Measurements from ENCODE around the gene TBXAS1. TPM values are rescaled to one million over a fixed set of nuclear protein-coding genes. Genes with fewer than 3 reads are reported as not detected.

Gene TBXAS1
- total and polyA plus RNA-seq, 2 experiments from 2014 or later, result 1.3 TPM; not detected in 1

DNA sequence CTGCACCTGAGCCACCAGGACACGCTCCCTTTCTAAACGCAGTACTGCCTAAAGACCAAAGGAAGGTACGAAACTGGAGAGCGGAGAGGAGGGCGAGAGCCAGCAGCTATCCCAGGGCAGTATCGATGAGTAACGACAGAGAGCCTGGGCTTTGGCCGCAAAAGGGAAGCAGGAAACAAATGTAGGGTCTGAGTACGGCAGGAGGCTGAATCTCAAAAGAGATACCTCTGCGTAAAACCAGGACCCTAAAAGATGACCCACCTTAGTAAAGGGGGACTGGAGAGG lies 213.3 kb downstream of the TBXAS1 start:
- Histone ChIP-seq H3K4me2 (no peak overlapping the region), H3F3A (replicated peaks; ENCODE audit: low read depth) (no peaks in the 10 kb centered on the region), H3K9me2 (ENCODE audit: insufficient read depth) (no peaks in the 10 kb centered on the region), H3K27ac (ENCODE audit: low read depth) (no peak overlapping the region), H4K20me1 (replicated peaks; ENCODE audit: insufficient read depth) (no peaks in the 10 kb centered on the region), H3K4me3 (no peak overlapping the region), H3K27me3 (ENCODE audit: insufficient read depth) (no peaks in the 10 kb centered on the region), H3K4me1 (ENCODE audit: insufficient read depth) (no peaks in the 10 kb centered on the region), H3K79me2 (replicated peaks; ENCODE audit: insufficient read depth) (no peaks in the 10 kb centered on the region), H3K36me3 (ENCODE audit: insufficient read depth) (no peaks in the 10 kb centered on the region), H2AFZ (no peak overlapping the region)
- H3K9me3 Mint-ChIP-seq, result no peaks in the 10 kb centered on the region
- DNase-seq (ENCODE audit: low spot score) (no peak), ATAC-seq (no peak)
- H3K27me3 Mint-ChIP-seq (ENCODE audit: insufficient read depth, low read depth, poor library complexity), result no peaks in the 10 kb centered on the region
- H3K27ac Mint-ChIP-seq, result no peak overlapping the region
- H3K4me3 Mint-ChIP-seq, result no peak overlapping the region
- H3K36me3 Mint-ChIP-seq (ENCODE audit: low read depth), result peaks cover 11% of the 10 kb centered on the region; the same call in 2 of the 3 replicates
- TF ChIP-seq, protein P1, sequence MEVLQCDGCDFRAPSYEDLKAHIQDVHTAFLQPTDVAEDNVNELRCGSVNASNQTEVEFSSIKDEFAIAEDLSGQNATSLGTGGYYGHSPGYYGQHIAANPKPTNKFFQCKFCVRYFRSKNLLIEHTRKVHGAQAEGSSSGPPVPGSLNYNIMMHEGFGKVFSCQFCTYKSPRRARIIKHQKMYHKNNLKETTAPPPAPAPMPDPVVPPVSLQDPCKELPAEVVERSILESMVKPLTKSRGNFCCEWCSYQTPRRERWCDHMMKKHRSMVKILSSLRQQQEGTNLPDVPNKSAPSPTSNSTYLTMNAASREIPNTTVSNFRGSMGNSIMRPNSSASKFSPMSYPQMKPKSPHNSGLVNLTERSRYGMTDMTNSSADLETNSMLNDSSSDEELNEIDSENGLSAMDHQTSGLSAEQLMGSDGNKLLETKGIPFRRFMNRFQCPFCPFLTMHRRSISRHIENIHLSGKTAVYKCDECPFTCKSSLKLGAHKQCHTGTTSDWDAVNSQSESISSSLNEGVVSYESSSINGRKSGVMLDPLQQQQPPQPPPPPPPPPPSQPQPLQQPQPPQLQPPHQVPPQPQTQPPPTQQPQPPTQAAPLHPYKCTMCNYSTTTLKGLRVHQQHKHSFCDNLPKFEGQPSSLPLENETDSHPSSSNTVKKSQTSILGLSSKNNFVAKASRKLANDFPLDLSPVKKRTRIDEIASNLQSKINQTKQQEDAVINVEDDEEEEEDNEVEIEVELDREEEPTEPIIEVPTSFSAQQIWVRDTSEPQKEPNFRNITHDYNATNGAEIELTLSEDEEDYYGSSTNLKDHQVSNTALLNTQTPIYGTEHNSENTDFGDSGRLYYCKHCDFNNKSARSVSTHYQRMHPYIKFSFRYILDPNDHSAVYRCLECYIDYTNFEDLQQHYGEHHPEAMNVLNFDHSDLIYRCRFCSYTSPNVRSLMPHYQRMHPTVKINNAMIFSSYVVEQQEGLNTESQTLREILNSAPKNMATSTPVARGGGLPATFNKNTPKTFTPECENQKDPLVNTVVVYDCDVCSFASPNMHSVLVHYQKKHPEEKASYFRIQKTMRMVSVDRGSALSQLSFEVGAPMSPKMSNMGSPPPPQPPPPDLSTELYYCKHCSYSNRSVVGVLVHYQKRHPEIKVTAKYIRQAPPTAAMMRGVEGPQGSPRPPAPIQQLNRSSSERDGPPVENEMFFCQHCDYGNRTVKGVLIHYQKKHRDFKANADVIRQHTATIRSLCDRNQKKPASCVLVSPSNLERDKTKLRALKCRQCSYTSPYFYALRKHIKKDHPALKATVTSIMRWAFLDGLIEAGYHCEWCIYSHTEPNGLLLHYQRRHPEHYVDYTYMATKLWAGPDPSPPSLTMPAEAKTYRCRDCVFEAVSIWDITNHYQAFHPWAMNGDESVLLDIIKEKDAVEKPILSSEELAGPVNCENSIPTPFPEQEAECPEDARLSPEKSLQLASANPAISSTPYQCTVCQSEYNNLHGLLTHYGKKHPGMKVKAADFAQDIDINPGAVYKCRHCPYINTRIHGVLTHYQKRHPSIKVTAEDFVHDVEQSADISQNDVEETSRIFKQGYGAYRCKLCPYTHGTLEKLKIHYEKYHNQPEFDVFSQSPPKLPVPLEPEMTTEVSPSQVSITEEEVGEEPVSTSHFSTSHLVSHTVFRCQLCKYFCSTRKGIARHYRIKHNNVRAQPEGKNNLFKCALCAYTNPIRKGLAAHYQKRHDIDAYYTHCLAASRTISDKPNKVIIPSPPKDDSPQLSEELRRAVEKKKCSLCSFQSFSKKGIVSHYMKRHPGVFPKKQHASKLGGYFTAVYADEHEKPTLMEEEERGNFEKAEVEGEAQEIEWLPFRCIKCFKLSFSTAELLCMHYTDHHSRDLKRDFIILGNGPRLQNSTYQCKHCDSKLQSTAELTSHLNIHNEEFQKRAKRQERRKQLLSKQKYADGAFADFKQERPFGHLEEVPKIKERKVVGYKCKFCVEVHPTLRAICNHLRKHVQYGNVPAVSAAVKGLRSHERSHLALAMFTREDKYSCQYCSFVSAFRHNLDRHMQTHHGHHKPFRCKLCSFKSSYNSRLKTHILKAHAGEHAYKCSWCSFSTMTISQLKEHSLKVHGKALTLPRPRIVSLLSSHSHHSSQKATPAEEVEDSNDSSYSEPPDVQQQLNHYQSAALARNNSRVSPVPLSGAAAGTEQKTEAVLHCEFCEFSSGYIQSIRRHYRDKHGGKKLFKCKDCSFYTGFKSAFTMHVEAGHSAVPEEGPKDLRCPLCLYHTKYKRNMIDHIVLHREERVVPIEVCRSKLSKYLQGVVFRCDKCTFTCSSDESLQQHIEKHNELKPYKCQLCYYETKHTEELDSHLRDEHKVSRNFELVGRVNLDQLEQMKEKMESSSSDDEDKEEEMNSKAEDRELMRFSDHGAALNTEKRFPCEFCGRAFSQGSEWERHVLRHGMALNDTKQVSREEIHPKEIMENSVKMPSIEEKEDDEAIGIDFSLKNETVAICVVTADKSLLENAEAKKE (CRISPR knock-in tag; IDR thresholded peaks at IDR 0.05), result no peak
- TF ChIP-seq JUNB (IDR thresholded peaks at IDR 0.05; ENCODE audit: unreplicated experiment), result no peak
- no peak for TF ChIP-seq ZNF114 (CRISPR knock-in tag; IDR thresholded peaks at IDR 0.05)
- no peak for TF ChIP-seq ZNF331 (CRISPR knock-in tag; IDR thresholded peaks at IDR 0.05; ENCODE audit: low read depth)
- no peak for TF ChIP-seq EZH2phosphoT487 (IDR thresholded peaks at IDR 0.05; ENCODE audit: unreplicated experiment)
- TF ChIP-seq, protein P2, sequence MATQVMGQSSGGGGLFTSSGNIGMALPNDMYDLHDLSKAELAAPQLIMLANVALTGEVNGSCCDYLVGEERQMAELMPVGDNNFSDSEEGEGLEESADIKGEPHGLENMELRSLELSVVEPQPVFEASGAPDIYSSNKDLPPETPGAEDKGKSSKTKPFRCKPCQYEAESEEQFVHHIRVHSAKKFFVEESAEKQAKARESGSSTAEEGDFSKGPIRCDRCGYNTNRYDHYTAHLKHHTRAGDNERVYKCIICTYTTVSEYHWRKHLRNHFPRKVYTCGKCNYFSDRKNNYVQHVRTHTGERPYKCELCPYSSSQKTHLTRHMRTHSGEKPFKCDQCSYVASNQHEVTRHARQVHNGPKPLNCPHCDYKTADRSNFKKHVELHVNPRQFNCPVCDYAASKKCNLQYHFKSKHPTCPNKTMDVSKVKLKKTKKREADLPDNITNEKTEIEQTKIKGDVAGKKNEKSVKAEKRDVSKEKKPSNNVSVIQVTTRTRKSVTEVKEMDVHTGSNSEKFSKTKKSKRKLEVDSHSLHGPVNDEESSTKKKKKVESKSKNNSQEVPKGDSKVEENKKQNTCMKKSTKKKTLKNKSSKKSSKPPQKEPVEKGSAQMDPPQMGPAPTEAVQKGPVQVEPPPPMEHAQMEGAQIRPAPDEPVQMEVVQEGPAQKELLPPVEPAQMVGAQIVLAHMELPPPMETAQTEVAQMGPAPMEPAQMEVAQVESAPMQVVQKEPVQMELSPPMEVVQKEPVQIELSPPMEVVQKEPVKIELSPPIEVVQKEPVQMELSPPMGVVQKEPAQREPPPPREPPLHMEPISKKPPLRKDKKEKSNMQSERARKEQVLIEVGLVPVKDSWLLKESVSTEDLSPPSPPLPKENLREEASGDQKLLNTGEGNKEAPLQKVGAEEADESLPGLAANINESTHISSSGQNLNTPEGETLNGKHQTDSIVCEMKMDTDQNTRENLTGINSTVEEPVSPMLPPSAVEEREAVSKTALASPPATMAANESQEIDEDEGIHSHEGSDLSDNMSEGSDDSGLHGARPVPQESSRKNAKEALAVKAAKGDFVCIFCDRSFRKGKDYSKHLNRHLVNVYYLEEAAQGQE (IDR thresholded peaks at IDR 0.05; ENCODE audit: unreplicated experiment), result no peak
- TF ChIP-seq, protein P3, sequence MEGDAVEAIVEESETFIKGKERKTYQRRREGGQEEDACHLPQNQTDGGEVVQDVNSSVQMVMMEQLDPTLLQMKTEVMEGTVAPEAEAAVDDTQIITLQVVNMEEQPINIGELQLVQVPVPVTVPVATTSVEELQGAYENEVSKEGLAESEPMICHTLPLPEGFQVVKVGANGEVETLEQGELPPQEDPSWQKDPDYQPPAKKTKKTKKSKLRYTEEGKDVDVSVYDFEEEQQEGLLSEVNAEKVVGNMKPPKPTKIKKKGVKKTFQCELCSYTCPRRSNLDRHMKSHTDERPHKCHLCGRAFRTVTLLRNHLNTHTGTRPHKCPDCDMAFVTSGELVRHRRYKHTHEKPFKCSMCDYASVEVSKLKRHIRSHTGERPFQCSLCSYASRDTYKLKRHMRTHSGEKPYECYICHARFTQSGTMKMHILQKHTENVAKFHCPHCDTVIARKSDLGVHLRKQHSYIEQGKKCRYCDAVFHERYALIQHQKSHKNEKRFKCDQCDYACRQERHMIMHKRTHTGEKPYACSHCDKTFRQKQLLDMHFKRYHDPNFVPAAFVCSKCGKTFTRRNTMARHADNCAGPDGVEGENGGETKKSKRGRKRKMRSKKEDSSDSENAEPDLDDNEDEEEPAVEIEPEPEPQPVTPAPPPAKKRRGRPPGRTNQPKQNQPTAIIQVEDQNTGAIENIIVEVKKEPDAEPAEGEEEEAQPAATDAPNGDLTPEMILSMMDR (conservative IDR thresholded peaks at IDR 0.05; ENCODE audit: low read depth in 2 of 2), result no peak
- no peak for TF ChIP-seq CREB1 (CRISPR knock-in tag; IDR thresholded peaks at IDR 0.05; ENCODE audit: low read depth)
- TF ChIP-seq NANOG (IDR thresholded peaks at IDR 0.05; ENCODE audit: borderline replicate concordance), result no peak
- no peak for TF ChIP-seq EZH2 (IDR thresholded peaks at IDR 0.05; ENCODE audit: low read depth, unreplicated experiment)
- no peak for TF ChIP-seq STAT1 (IDR thresholded peaks at IDR 0.05; ENCODE audit: unreplicated experiment)
- TF ChIP-seq, protein P4, sequence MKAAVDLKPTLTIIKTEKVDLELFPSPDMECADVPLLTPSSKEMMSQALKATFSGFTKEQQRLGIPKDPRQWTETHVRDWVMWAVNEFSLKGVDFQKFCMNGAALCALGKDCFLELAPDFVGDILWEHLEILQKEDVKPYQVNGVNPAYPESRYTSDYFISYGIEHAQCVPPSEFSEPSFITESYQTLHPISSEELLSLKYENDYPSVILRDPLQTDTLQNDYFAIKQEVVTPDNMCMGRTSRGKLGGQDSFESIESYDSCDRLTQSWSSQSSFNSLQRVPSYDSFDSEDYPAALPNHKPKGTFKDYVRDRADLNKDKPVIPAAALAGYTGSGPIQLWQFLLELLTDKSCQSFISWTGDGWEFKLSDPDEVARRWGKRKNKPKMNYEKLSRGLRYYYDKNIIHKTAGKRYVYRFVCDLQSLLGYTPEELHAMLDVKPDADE (IDR thresholded peaks at IDR 0.05), result no peak
- no peak for TF ChIP-seq POLR2AphosphoS5 (IDR thresholded peaks at IDR 0.05; ENCODE audit: low read depth)
- no peaks in the 10 kb centered on the region for H3K4me1 Mint-ChIP-seq
